ENCODE results near the gene ARSA.

ARSA gene

GRCh38 chr22:50576806-50577696, 50.9 kb downstream of the ARSA start:
- DNase-seq: no peak

GRCh38 chr22:50576070-50576469, 51.9 kb downstream of the ARSA start:
- DNase-seq: no peak

- DNase-seq: no peak
Observed at GRCh38 chr22:50575426-50575941, 52.5 kb downstream of the ARSA start.

Measured in SIG-M5 (cell line).